Fibroblast of lung (primary cell): ENCODE data around the gene SHISA9.

ENCODE experiments used
- EZH2 ChIP-seq: IDR thresholded peaks from 2 replicates; pipeline ENCODE4 v1.5.1; 2012; ENCODE audit warnings: low read length, control low read depth, mild to moderate bottlenecking; ENCODE audit errors: missing control alignments
- TF ChIP-seq, protein P1 (sequence below), 2 donors: IDR thresholded peaks in 1 of 2; conservative IDR thresholded peaks in 1 of 2; 1 replicate in 1 of 2; 2 replicates in 1 of 2; pipeline ENCODE4 v1.5.1; 2011 to 2012; ENCODE audit warnings: low read length in 2 of 2, control low read depth in 1 of 2, inconsistent platforms in 1 of 2, low read depth in 1 of 2, mild to moderate bottlenecking in 1 of 2

DNA sequence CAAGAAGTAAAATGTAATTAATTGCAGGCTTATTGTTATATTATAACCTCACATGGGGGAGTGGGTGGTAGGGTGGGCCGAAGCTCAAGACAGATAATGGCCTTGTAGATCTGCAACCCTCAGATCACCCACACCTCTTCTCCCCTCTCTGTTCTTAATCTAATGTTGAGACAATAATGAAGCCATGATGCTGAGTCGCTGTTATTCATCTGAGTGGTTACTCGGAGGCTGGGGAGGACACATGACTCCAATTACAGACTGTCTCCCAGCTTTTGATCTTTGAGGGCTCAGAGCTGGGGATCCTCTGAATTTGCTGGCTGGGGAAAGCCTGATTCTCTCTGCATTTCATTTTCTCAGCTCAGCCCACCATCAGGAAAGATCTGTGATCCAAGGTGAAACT is 275.3 kb downstream of the SHISA9 start:
- TF ChIP-seq, protein P1, sequence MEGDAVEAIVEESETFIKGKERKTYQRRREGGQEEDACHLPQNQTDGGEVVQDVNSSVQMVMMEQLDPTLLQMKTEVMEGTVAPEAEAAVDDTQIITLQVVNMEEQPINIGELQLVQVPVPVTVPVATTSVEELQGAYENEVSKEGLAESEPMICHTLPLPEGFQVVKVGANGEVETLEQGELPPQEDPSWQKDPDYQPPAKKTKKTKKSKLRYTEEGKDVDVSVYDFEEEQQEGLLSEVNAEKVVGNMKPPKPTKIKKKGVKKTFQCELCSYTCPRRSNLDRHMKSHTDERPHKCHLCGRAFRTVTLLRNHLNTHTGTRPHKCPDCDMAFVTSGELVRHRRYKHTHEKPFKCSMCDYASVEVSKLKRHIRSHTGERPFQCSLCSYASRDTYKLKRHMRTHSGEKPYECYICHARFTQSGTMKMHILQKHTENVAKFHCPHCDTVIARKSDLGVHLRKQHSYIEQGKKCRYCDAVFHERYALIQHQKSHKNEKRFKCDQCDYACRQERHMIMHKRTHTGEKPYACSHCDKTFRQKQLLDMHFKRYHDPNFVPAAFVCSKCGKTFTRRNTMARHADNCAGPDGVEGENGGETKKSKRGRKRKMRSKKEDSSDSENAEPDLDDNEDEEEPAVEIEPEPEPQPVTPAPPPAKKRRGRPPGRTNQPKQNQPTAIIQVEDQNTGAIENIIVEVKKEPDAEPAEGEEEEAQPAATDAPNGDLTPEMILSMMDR (conservative IDR thresholded peaks at IDR 0.05 in 1 of 2, IDR thresholded peaks at IDR 0.05 in 1 of 2; ENCODE audit: low read depth in 1 of 2, low read length in 2 of 2), result no peak
- TF ChIP-seq EZH2, result no peak
